ENCODE measurements around the gene NARS2.
"Not testable (repeated sequence)": the region's sequence is repeated elsewhere in the genome, so short reads cannot be mapped to it uniquely, and the experiment has no call there.

Gene NARS2

DNA sequence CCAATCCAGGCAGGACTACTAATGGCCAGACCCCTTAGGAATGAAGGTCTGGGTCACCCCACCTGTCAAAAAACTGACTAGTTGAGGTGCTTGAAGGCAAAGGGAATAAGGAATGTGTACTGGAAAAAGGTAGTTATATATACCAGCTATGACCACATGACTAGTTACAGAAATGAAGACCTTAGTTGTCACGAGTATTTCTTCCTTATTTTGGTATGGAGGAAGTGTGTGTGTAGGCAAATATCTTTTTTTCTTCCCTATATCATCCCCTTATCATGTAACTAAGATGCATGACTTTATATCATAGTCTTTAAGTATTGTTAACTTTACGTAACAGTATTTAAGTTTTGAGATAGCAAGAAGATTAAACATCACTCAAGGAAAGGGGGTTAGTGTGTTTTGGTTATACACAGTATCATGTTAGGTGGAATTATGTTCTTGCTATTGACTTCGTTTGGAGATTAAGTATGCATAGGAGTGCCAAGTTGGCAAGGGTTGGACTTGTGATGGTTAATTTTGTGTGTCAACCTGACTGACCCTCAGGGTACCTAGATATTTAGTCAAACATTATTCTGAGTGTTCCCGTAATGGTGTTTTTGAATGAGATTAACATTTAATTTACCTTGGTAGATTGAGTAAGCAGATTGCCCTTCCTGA is 38.2 kb upstream of the NARS2 start:
- peaks cover 32% of the 10 kb centered on the region for H3K9me3 Mint-ChIP-seq
- TF ChIP-seq CTCF (IDR thresholded peaks at IDR 0.05), result no peak
- H3K36me3 Mint-ChIP-seq (ENCODE audit: low read depth), result no peaks in the 10 kb centered on the region
- no peaks in the 10 kb centered on the region for H3K27me3 Mint-ChIP-seq (ENCODE audit: low read depth, poor library complexity)
- no peaks in the 10 kb centered on the region for H3K4me1 Mint-ChIP-seq
- H3K27ac Mint-ChIP-seq, result no peak overlapping the region
- no peak overlapping the region for H3K4me3 Mint-ChIP-seq
- no peak for DNase-seq

DNA sequence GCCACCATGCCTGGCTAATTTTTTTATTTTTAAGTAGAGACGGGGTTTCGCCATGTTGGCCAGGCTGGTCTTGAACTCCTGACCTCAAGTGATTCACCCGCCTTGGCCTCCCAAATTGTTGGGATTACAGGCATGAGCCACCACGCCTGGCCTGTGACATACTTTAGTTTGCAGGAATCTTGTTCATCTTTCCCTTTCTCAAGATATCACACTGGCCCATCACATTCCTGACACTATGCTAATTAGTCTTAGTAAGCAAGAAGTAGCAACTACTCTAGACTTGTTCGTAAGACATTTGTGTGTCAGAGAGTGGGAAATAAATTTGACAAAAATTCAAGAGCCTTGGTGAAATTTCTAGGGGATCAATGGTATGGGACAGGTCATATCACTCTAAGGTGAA is 34.7 kb upstream of the NARS2 start:
- not testable (repeated sequence) for H3K4me3 Mint-ChIP-seq; H3K36me3 Mint-ChIP-seq (ENCODE audit: low read depth); H3K27ac Mint-ChIP-seq; DNase-seq; H3K4me1 Mint-ChIP-seq; H3K27me3 Mint-ChIP-seq (ENCODE audit: low read depth, poor library complexity)
- H3K9me3 Mint-ChIP-seq, result peaks cover 26% of the 10 kb centered on the region

GRCh38 chr11:78607696-78608095 is 33.0 kb upstream of the NARS2 start:
- no peaks in the 10 kb centered on the region for H3K36me3 Mint-ChIP-seq (ENCODE audit: low read depth)
- no peak for DNase-seq
- no peak for TF ChIP-seq CTCF (IDR thresholded peaks at IDR 0.05)
- H3K27ac Mint-ChIP-seq, result no peak overlapping the region
- H3K9me3 Mint-ChIP-seq, result peaks cover 10% of the 10 kb centered on the region
- no peak overlapping the region for H3K4me3 Mint-ChIP-seq
- no peaks in the 10 kb centered on the region for H3K27me3 Mint-ChIP-seq (ENCODE audit: low read depth, poor library complexity)
- H3K4me1 Mint-ChIP-seq, result no peaks in the 10 kb centered on the region

DNA sequence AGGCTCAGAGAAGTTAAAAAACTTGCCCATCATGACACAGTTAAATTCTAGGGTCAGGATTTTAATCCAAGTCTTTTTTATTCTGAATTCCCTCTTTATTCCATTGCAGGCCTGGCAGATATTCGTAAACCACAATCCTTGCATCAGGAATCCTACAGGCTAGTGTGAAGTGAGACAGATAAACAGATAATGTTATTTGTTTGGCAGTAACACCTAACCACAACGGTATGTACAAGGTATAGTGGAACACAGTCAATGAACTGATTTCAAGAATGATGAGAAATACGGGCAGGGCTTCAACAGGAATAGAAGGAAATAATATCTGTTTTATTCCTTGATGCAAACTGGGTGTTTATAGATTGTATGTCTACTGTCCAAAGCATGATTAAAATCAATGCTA is 32.0 kb upstream of the NARS2 start:
- H3K9me3 Mint-ChIP-seq, result peaks cover 10% of the 10 kb centered on the region
- no peak overlapping the region for H3K4me3 Mint-ChIP-seq
- no peaks in the 10 kb centered on the region for H3K4me1 Mint-ChIP-seq
- no peak overlapping the region for H3K27ac Mint-ChIP-seq
- TF ChIP-seq CTCF (IDR thresholded peaks at IDR 0.05), result no peak
- H3K36me3 Mint-ChIP-seq (ENCODE audit: low read depth), result no peaks in the 10 kb centered on the region
- H3K27me3 Mint-ChIP-seq (ENCODE audit: low read depth, poor library complexity), result no peaks in the 10 kb centered on the region
- DNase-seq, result no peak

GRCh38 chr11:78605296-78605695 is 30.6 kb upstream of the NARS2 start:
- Mint-ChIP-seq H3K36me3 (ENCODE audit: low read depth) (no peaks in the 10 kb centered on the region), H3K9me3 (peaks cover 5% of the 10 kb centered on the region), H3K27me3 (ENCODE audit: low read depth, poor library complexity) (no peaks in the 10 kb centered on the region), H3K27ac (no peak overlapping the region), H3K4me1 (no peaks in the 10 kb centered on the region), H3K4me3 (no peak overlapping the region)
- TF ChIP-seq CTCF (IDR thresholded peaks at IDR 0.05), result no peak
- no peak for DNase-seq

DNA sequence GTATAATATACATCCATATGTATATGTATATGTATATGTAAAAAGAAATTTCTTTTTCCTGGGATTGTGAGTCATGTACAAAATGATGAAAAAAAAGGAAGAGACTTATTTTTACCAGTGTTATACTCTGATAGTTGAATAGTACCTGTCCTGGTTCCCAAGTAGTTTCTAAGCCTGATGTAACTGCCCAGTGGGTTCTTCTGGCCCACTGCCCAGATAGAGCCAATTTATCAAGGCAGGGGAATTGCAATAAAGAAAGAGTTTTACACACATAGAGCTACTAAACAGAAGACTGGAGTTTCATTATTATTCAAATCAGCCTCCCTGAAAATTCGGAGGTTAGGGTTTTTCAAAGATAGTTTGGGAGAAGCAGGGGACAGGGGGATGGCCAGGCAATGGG is 29.1 kb upstream of the NARS2 start:
- no peaks in the 10 kb centered on the region for H3K27me3 Mint-ChIP-seq (ENCODE audit: low read depth, poor library complexity)
- TF ChIP-seq CTCF (IDR thresholded peaks at IDR 0.05), result no peak
- no peaks in the 10 kb centered on the region for H3K36me3 Mint-ChIP-seq (ENCODE audit: low read depth)
- peaks cover 7% of the 10 kb centered on the region for H3K9me3 Mint-ChIP-seq
- no peak overlapping the region for H3K4me3 Mint-ChIP-seq
- no peak overlapping the region for H3K27ac Mint-ChIP-seq
- H3K4me1 Mint-ChIP-seq, result no peaks in the 10 kb centered on the region
- no peak for DNase-seq

GRCh38 chr11:78602771-78603170 is 28.1 kb upstream of the NARS2 start:
- H3K4me3 Mint-ChIP-seq; DNase-seq; H3K36me3 Mint-ChIP-seq (ENCODE audit: low read depth); H3K4me1 Mint-ChIP-seq; H3K27me3 Mint-ChIP-seq (ENCODE audit: low read depth, poor library complexity); H3K27ac Mint-ChIP-seq: not testable (repeated sequence)
- peaks cover 12% of the 10 kb centered on the region for H3K9me3 Mint-ChIP-seq

GRCh38 chr11:78601066-78601465 is 26.4 kb upstream of the NARS2 start:
- DNase-seq; H3K4me3 Mint-ChIP-seq; H3K27ac Mint-ChIP-seq; H3K36me3 Mint-ChIP-seq (ENCODE audit: low read depth); H3K27me3 Mint-ChIP-seq (ENCODE audit: low read depth, poor library complexity): not testable (repeated sequence)
- Mint-ChIP-seq H3K9me3 (peaks cover 12% of the 10 kb centered on the region), H3K4me1 (peaks cover 11% of the 10 kb centered on the region)

DNA sequence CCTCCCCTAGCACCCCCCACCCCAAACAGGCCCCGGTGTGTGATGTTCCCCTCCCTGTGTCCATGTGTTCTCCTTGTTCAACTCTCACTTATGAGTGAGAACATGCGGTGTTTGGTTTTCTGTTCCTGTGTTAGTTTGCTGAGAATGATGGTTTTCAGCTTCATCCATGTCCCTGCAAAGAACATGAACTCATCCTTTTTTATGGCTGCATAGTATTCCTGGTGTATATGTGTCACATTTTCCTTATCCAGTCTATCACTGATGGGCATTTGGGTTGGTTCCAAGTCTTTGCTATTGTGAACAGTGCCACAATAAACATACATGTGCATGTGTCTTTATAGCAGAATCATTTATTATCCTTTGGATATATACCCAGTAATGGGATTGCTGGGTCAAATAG is 22.9 kb upstream of the NARS2 start:
- H3K36me3 Mint-ChIP-seq (ENCODE audit: low read depth); DNase-seq; H3K27me3 Mint-ChIP-seq (ENCODE audit: low read depth, poor library complexity); H3K4me3 Mint-ChIP-seq; H3K27ac Mint-ChIP-seq: not testable (repeated sequence)
- Mint-ChIP-seq H3K4me1 (peaks cover 32% of the 10 kb centered on the region), H3K9me3 (peaks cover 12% of the 10 kb centered on the region)

Data from nephron progenitor cell (in vitro differentiated cells).